Activated gamma-delta T cell treated with anti-CD3 and anti-CD28 coated beads, Interleukin-2, amount 50 U/mL, for 16 hours (primary cell): ENCODE results near the gene C19orf73.
"Not testable (repeated sequence)": the region's sequence is repeated elsewhere in the genome, so short reads cannot be mapped to it uniquely, and the experiment has no call there.

ENCODE experiments used
- DNase-seq: peaks from one replicate; pipeline ENCODE4 v3.0.0-alpha.2; 2020; ENCODE audit warnings: low read depth

The C19orf73 gene

GRCh38 chr19:49148784-49149651 is 30.1 kb upstream of the C19orf73 start:
- DNase-seq, result peak; percentile 62

GRCh38 chr19:49148044-49148682 is 29.2 kb upstream of the C19orf73 start:
- no peak for DNase-seq

- DNase-seq, result not testable (repeated sequence)
These were observed 27.4 kb upstream of the C19orf73 start for GRCh38 chr19:49146408-49146770.

GRCh38 chr19:49145573-49146407 is 26.8 kb upstream of the C19orf73 start:
- DNase-seq, result peak; percentile 70

- DNase-seq, result no peak
These were observed 24.0 kb upstream of the C19orf73 start for GRCh38 chr19:49142866-49143335.

- DNase-seq, result no peak
These were observed 22.4 kb upstream of the C19orf73 start for GRCh38 chr19:49141352-49141751.

- DNase-seq, result no peak
These were observed 22.0 kb upstream of the C19orf73 start for GRCh38 chr19:49140951-49141350.

- DNase-seq, result no peak
These were observed 17.8 kb upstream of the C19orf73 start for GRCh38 chr19:49136771-49137171.

GRCh38 chr19:49135686-49136085 is 16.7 kb upstream of the C19orf73 start:
- DNase-seq, result no peak

GRCh38 chr19:49133621-49134454 is 14.9 kb upstream of the C19orf73 start:
- DNase-seq, result no peak

GRCh38 chr19:49132974-49133609 is 14.1 kb upstream of the C19orf73 start:
- DNase-seq, result no peak

- DNase-seq, result no peak
These were observed 11.4 kb upstream of the C19orf73 start for GRCh38 chr19:49130325-49130724.

- no peak for DNase-seq
These were observed 10.3 kb upstream of the C19orf73 start for GRCh38 chr19:49129238-49129583.

GRCh38 chr19:49128545-49129237 is 9.7 kb upstream of the C19orf73 start:
- DNase-seq, result no peak

- peak; percentile 86 for DNase-seq
These were observed 9.0 kb upstream of the C19orf73 start for GRCh38 chr19:49127674-49128544.

GRCh38 chr19:49127225-49127624 is 8.3 kb upstream of the C19orf73 start:
- DNase-seq, result not testable (repeated sequence)

GRCh38 chr19:49126575-49126974 is 7.6 kb upstream of the C19orf73 start:
- no peak for DNase-seq

- DNase-seq, result no peak
These were observed 6.2 kb upstream of the C19orf73 start for GRCh38 chr19:49125025-49125731.

- not testable (repeated sequence) for DNase-seq
These were observed 4.3 kb upstream of the C19orf73 start for GRCh38 chr19:49123285-49123684.
